ENCODE measurements around the gene C19orf67.

The C19orf67 gene

GRCh38 chr19:14107581-14108461 is 22.2 kb upstream of the C19orf67 start:
- no peaks in the 10 kb centered on the region for H3K27me3 ChIP-seq (ENCODE audit: low read depth, low read length)
- no peak overlapping the region for H3K4me2 ChIP-seq (ENCODE audit: low read length)
- H2AFZ ChIP-seq (ENCODE audit: low read depth, low read length) = no peak overlapping the region
- H3K79me2 ChIP-seq (ENCODE audit: low read length) = no peaks in the 10 kb centered on the region; the same call in 1 of the 2 replicates
- TF ChIP-seq CTCF (IDR thresholded peaks at IDR 0.05; ENCODE audit: low read depth, low read length) (no peak), EZH2phosphoT487 (IDR thresholded peaks at IDR 0.05; ENCODE audit: low read depth) (no peak)
- no peaks in the 10 kb centered on the region for H3K9me3 ChIP-seq (ENCODE audit: insufficient read depth, low read length)
- H3K4me1 ChIP-seq (ENCODE audit: low read length) = peaks cover under 1% of the 10 kb centered on the region; the same call in 1 of the 2 replicates
- no peak overlapping the region for H3K4me3 ChIP-seq (ENCODE audit: low read length)
- no peak overlapping the region for H3K9ac ChIP-seq (ENCODE audit: low read length)
- no peak overlapping the region for H3K27ac ChIP-seq (ENCODE audit: low read length)
- no peaks in the 10 kb centered on the region for H4K20me1 ChIP-seq (ENCODE audit: insufficient read depth, low read length)
- no peaks in the 10 kb centered on the region for H3K36me3 ChIP-seq (replicated peaks; ENCODE audit: low read depth, low read length)

GRCh38 chr19:14106840-14107239 is 21.3 kb upstream of the C19orf67 start:
- TF ChIP-seq CTCF (IDR thresholded peaks at IDR 0.05; ENCODE audit: low read depth, low read length) = no peak
- no peak for TF ChIP-seq EZH2phosphoT487 (IDR thresholded peaks at IDR 0.05; ENCODE audit: low read depth)
- Histone ChIP-seq H3K27ac (ENCODE audit: low read length) (no peak overlapping the region), H3K9ac (ENCODE audit: low read length) (no peak overlapping the region), H4K20me1 (ENCODE audit: insufficient read depth, low read length) (no peaks in the 10 kb centered on the region), H3K9me3 (ENCODE audit: insufficient read depth, low read length) (no peaks in the 10 kb centered on the region), H3K4me3 (ENCODE audit: low read length) (no peak overlapping the region), H3K4me1 (ENCODE audit: low read length) (no peaks in the 10 kb centered on the region), H2AFZ (ENCODE audit: low read depth, low read length) (no peak overlapping the region), H3K27me3 (ENCODE audit: low read depth, low read length) (no peaks in the 10 kb centered on the region), H3K4me2 (ENCODE audit: low read length) (no peak overlapping the region), H3K79me2 (ENCODE audit: low read length) (no peaks in the 10 kb centered on the region), H3K36me3 (replicated peaks; ENCODE audit: low read depth, low read length) (peaks cover 7% of the 10 kb centered on the region)

- Histone ChIP-seq H2AFZ (ENCODE audit: low read depth, low read length) (no peak overlapping the region), H4K20me1 (ENCODE audit: insufficient read depth, low read length) (no peaks in the 10 kb centered on the region), H3K4me1 (ENCODE audit: low read length) (no peaks in the 10 kb centered on the region), H3K79me2 (ENCODE audit: low read length) (no peaks in the 10 kb centered on the region), H3K27me3 (ENCODE audit: low read depth, low read length) (no peaks in the 10 kb centered on the region), H3K9ac (ENCODE audit: low read length) (no peak overlapping the region), H3K36me3 (replicated peaks; ENCODE audit: low read depth, low read length) (peaks cover 9% of the 10 kb centered on the region), H3K4me2 (ENCODE audit: low read length) (no peak overlapping the region), H3K4me3 (ENCODE audit: low read length) (no peak overlapping the region), H3K27ac (ENCODE audit: low read length) (no peak overlapping the region), H3K9me3 (ENCODE audit: insufficient read depth, low read length) (no peaks in the 10 kb centered on the region)
- TF ChIP-seq CTCF (IDR thresholded peaks at IDR 0.05; ENCODE audit: low read depth, low read length) (no peak), EZH2phosphoT487 (IDR thresholded peaks at IDR 0.05; ENCODE audit: low read depth) (no peak)
Observed at GRCh38 chr19:14105680-14106079, 20.1 kb upstream of the C19orf67 start.

GRCh38 chr19:14103310-14103709 is 17.7 kb upstream of the C19orf67 start:
- Histone ChIP-seq H3K36me3 (replicated peaks; ENCODE audit: low read depth, low read length) (peaks cover 12% of the 10 kb centered on the region), H4K20me1 (ENCODE audit: insufficient read depth, low read length) (no peaks in the 10 kb centered on the region), H3K9me3 (ENCODE audit: insufficient read depth, low read length) (no peaks in the 10 kb centered on the region), H3K9ac (ENCODE audit: low read length) (no peak overlapping the region), H3K79me2 (ENCODE audit: low read length) (no peaks in the 10 kb centered on the region), H2AFZ (ENCODE audit: low read depth, low read length) (no peak overlapping the region), H3K27me3 (ENCODE audit: low read depth, low read length) (no peaks in the 10 kb centered on the region), H3K4me3 (ENCODE audit: low read length) (no peak overlapping the region), H3K27ac (ENCODE audit: low read length) (no peak overlapping the region), H3K4me1 (ENCODE audit: low read length) (no peaks in the 10 kb centered on the region), H3K4me2 (ENCODE audit: low read length) (no peak overlapping the region)
- TF ChIP-seq EZH2phosphoT487 (IDR thresholded peaks at IDR 0.05; ENCODE audit: low read depth) (no peak), CTCF (IDR thresholded peaks at IDR 0.05; ENCODE audit: low read depth, low read length) (no peak)

Measured in OCI-LY3 (cell line).